GM18861 (cell line): Measurements from ENCODE around the gene SNX12.
"Not testable (repeated sequence)": the region's sequence is repeated elsewhere in the genome, so short reads cannot be mapped to it uniquely, and the experiment has no call there.

Experiments used
- ATAC-seq: cut with Tn5 transposase; IDR thresholded peaks from one replicate; pipeline ENCODE4 v1.9.1; 2021; ENCODE audit not compliant: unreplicated experiment

The SNX12 gene

DNA sequence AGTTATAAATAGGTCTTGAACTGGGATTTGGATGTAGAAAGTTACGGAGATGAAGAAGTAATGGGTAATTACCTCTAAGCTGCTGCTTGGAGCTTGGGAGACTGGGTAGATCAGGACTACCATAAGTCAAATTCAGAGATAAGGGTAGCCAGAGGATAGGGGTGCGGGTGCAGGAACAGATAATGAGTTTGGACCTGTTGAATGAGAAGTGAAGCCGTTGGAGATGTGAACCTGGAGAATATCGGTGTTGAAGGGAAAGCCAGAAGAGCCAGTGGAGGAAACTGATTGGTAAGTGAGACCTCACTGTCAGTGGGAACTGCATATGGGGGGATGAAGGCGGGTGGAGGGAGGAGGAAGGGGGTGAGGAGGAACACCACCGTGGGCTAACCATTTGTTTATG is 26.9 kb upstream of the SNX12 start:
- no peak for ATAC-seq

DNA sequence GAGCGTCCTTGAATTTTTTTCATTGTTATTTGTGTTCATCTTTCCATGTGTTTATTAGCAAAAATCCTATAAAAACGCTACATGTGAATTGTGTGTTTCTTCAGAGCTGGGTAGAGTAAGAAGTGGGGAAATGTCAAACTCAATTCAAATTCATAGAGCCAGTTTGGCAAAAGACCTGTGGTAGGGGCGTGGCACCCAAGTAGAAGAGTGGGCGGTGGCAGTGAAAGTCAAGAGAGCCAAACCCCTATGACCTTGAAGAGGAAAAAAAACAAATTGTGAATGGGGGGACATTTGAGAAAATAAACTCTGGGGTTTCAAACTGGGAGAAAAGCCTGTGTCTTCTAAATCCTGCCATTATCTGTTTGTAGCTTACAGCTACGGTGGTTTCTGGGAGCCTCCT is 23.1 kb upstream of the SNX12 start:
- no peak for ATAC-seq

DNA sequence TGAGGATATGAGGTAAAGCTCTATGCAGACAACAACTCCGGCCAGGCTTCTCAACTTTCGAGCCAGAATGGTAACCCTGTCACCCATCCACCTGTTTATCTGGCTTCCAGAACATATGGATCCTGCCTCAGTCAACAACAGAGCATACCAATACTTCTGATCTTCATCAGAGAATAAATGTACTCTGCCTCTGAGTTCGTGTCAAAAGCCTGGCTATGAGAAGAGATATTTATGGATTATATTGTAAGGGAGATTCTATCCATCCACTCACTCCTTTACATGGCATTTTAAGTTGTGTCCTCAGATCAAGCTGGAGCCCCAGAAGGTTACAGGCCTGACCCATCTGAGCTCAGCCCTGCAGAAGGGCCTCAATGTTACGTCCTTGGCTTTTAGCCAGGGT is 17.8 kb upstream of the SNX12 start:
- no peak for ATAC-seq

DNA sequence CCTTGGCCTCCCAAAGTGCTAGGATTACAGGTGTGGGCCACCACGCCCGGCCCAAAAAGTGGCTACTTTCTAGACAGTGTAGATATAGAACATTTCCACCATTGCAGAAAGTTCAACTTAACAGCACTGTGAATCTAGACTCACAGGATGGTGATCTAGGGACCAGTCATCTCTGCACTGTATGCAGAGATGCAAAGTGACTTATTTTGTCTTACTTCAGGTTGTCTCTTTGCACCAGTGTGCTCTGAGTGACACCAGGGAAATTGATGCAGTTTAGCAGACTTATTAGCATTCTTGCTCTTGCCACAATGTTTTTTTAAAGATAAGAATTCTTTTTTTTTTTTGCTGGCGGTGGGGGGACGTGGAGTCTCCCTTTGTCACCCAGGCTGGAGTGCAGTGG is 14.7 kb upstream of the SNX12 start:
- ATAC-seq, result no peak

DNA sequence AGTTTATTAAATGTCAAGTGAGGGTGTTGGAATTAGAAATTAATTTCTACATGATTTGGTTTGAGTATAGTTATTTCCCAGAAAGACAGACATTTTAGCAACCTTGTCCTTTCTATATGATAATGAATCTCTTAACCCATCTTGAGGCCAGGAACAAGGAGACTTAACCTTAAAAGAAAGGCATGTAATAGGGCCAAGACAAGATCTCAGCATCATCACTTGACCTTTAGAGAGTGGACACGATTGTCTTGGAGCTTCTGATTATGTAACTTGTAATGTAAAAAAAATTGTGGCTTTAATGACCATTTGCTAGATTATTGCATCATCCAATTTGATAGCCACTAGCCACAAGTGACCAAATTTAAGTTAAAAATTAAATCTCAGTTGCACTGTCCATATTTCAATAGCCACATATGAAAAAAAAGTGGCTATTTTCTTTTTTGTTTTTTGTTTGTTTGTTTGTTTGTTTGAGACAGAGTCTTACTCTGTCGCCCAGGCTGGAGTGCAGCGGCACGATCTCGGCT is 14.1 kb upstream of the SNX12 start:
- ATAC-seq, result no peak

DNA sequence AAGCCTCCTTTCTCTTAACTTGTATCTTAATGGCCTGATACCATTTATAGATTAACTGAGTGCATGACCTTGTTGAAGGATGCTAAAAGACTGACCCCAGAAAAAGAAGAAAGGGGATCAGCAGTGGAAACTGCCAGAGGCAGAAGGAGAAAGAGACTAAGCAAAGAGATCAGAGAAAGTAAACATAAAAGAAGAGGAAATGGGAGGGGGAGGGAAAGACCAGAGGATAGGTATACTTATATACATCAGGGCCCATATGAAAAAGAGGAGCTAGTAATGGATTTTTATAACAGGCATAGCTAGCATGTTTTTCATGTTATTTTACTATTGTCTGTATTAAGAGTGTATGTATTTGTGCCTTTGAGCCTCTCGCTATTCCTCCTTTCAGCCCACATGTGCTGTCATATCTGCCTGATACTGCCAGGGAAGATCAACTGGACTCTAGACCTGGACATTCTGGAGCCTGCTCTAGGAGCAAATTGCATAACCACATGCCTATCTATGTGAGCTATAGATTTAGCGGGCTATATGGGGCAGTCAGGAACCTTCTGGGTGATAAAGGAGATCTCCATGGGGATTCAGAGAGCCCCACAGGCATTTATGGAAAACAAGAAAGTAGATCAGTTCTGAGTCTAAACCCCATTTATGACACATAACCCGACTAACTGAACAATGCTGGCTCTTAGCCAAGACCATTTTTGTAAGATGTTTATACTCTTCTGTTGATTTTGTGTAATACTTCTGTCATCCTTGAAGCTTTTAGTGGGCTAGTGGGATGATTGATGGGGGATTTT is 13.4 kb upstream of the SNX12 start:
- ATAC-seq, result no peak

DNA sequence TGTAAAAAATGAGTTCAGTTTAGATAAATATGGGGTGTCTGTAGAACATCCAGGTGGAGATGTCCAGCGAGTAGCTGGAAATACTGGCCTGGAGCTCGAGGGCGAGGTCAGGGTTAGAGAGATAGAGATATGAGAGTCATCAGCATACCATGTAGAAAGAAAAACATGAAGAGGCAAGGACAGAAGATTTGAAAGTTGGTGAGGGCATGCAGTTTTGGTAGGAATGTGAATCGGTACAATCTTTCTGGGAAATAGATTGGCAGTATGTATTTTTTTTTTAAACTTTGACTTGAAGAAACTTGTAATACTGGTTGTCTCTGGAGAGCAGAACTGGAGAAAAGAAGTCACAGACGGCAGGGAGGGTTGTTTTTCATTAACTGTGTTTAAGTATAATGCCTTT is 2.4 kb upstream of the SNX12 start:
- no peak for ATAC-seq

DNA sequence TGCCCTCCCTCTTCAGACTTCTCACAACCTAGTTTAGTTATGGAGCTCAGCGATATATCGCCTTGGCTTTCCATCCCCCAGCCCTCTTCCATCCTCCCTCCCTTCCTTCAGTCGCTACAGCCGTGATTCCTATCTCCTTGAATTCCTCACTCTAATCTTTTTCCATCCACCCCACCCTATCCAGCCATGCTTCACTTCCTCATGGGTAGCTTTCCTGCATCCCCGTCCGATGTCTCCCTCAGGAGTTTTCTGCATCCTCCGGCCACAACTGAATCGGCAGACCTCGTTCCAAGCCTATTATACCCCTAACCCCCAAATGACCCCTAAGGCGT is 456 bp downstream of the SNX12 start:
- ATAC-seq, result no peak

DNA sequence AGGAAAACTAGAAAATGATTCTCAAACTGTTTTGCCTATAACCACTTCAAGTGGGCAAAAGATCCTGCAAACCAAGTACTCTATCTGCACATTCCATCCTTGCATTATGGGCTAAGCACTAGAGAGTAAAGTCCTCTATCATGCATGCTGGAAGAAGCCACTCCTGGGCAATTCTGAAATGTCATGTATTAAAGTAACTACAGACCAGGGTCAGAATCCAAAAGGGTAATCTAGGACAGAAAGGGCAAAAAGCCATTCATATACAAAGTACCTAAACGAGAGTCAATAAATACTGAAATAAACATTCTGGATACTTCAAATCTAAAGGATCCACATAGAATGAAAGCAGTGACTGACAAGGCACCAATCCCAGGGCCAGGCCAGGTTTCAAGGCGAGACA is 1.0 kb downstream of the SNX12 start:
- no peak for ATAC-seq

DNA sequence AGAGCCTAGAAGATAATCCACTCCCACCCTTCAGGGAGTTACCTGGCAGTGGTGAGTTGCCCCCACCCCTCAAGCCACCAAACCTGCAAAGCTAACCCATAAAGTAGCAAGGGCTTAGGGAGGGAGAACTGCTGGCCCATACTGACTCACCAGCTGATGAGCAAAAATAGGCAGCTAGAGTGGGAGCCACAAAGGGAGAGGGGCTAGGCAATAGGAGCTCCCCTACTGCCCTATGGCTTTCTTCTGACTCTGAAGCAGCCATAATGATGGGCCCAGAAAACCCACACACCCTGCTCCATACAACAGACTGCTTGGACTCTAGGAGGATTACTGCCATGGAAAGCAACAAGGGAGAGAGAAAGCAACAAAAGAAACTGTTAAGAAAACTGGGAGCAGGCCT is 8.0 kb downstream of the SNX12 start:
- no peak for ATAC-seq

DNA sequence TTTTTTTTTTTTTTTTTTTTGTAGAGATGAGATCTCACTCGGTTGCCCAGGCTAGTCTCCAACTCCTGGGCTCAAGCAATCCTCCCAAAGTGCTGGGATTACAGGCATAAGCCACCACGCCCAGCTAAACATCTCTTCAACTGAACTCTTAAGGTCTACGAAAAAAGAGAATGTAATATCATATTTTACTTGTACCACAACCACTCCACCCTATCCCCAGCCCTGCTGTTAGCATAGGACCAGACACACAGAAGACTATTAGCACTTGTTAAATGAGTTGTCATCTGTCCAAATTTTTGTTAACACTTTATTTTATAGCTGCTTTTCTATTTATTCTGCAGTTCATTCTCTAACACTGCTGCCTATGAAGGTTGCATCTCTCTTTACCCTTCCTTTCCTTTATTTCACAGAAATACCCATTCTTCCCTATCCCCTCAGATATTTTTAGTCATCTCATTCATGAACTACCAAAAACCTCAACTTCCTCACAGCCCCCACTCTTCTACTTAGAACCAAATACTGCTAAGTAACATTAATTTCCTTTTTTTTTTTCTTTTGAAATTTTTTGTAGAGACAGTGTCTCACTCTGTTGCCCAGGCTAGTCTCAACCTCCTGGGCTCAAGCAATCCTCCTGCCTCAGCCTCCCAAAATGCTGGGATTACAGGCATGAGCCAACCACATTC is 10.1 kb downstream of the SNX12 start:
- no peak for ATAC-seq

DNA sequence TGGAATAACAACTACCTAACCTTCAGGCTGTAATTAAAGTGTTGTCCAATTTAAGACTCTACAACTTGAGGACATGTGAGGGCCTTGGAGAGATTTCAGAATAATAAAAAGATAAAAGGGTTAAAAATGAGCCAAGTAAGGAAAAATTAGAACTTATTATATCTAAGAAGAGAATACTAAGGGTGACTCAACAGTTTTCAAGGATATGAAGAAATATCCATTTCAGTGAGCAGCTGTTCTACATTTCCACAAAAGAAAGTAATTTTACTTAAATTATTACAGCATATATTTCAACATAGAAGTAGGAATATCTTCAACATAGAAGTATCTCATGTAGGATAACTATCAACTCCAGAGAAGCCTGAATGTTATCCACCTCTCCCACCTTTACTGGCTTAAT is 11.3 kb downstream of the SNX12 start:
- ATAC-seq, result no peak

DNA sequence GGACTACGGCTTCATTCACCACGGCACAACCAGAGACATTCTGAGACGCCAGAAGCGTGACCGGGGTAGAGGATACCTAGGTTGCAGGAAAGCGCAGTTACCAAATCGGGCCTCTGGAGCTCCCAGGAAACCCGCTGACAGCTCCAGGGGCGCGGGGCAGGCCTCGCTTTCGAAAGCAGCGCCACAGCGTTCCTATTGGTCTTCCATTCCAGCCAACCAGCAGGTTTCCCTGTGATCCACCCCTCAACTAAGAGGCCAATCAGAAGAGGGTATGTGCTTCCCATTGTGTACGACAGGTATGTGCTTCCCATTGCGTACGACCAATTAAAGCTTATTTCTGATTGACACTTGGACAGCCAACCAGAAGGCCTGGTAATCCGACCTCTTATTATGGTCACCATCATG is 14.9 kb downstream of the SNX12 start:
- no peak for ATAC-seq

DNA sequence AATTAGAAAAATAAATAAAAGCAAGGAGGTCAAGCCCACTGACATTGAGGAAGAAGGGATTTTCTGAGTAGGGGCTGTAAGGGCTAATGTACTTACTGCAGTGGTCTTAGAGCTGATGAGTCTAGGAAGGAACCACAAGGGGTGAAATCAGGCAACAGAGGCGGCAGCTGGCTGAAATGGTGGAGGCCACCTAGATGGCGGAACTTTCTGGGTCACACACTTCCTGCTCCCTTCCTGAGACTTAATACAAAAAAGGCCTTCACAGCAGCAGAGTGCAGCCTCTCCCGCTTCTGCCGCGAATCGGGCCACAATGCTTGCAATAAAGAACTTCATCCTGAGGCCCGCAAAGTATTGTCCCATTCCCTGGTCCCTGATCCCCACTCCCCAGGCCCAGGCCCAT is 15.4 kb downstream of the SNX12 start:
- no peak for ATAC-seq

DNA sequence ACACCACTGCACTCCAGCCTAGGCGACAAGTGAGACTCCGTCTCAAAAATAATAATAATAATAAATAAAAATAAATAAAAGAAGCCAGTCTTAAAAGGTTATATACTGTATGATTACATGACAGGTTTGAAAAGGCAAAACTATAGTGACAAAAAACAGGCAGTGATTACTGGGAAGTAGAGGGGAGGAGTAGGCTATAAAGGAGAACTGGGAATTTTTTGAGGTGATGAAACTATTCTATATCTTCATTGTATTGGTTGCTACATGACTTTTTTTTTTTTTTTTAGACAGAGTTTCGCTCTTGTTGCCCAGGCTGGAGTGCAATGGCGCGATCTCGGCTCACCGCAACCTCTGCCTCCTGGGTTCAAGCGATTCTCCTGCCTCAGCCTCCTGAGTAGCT is 20.2 kb downstream of the SNX12 start:
- ATAC-seq, result not testable (repeated sequence)

DNA sequence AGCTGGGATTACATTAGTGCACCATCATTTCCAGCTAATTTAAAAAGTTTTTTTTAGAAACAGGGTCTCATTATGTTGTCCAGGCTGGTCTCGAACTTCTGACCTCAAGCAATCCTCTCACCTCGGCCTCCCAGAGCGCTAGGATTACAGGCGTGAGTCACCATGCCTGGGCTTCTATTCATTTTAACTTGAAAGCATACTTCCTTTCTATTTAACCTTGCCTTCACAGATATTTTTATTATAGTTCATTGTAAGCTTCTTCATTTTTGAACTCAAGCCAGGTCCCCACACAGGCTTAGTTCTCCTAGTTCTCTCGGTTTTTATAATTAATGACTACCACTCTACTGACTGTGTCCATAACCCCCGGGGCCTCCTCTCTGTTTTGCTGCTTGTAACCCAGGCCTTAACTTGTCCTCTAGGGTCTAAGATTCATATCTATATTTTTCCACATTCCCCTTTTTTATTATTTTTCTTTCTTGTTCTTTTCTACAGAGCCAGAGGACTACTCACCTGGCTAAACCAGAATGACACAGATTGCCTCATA is 50.7 kb downstream of the SNX12 start:
- no peak for ATAC-seq
